ENCODE results near the gene LYVE1. TPM values are rescaled to one million over a fixed set of nuclear protein-coding genes. Genes with fewer than 3 reads are reported as not detected.

Gene LYVE1
- total and polyA plus RNA-seq, 2 donors from 2014 or later: 10.0 to 101 TPM

GRCh38 chr11:10606536-10607208 is 38.2 kb upstream of the LYVE1 start:
- Histone ChIP-seq H3K27me3 (ENCODE audit: control insufficient read depth, insufficient read depth, low read length) (no peaks in the 10 kb centered on the region), H3K9me3 (ENCODE audit: control insufficient read depth in 2 of 3, insufficient read depth in 1 of 3, low read length in 3 of 3) (no peaks in the 10 kb centered on the region), H3K9ac (ENCODE audit: low read length in 3 of 3) (no peak overlapping the region), H3K4me1 (ENCODE audit: control insufficient read depth in 2 of 3, insufficient read depth in 2 of 3, low read depth in 1 of 3, low read length in 3 of 3) (peaks cover 0 to 10% (median 2%) of the 10 kb centered on the region in 3 donors), H3K27ac (ENCODE audit: low read depth in 2 of 2, low read length in 2 of 2) (peak overlapping the region; percentile 9 to 56), H3K4me3 (ENCODE audit: low read length in 3 of 3) (no peak overlapping the region), H3K36me3 (ENCODE audit: control insufficient read depth in 2 of 3, insufficient read depth in 3 of 3, low read length in 3 of 3) (no peaks in the 10 kb centered on the region)
- TF ChIP-seq, protein P1, sequence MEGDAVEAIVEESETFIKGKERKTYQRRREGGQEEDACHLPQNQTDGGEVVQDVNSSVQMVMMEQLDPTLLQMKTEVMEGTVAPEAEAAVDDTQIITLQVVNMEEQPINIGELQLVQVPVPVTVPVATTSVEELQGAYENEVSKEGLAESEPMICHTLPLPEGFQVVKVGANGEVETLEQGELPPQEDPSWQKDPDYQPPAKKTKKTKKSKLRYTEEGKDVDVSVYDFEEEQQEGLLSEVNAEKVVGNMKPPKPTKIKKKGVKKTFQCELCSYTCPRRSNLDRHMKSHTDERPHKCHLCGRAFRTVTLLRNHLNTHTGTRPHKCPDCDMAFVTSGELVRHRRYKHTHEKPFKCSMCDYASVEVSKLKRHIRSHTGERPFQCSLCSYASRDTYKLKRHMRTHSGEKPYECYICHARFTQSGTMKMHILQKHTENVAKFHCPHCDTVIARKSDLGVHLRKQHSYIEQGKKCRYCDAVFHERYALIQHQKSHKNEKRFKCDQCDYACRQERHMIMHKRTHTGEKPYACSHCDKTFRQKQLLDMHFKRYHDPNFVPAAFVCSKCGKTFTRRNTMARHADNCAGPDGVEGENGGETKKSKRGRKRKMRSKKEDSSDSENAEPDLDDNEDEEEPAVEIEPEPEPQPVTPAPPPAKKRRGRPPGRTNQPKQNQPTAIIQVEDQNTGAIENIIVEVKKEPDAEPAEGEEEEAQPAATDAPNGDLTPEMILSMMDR (IDR thresholded peaks at IDR 0.05; ENCODE audit: borderline replicate concordance, extremely low read depth, insufficient read depth): no peak
- no peak for DNase-seq
- FAIRE-seq: no peak
- intact Hi-C loops (cut with DNase I): no loop called here

DNA sequence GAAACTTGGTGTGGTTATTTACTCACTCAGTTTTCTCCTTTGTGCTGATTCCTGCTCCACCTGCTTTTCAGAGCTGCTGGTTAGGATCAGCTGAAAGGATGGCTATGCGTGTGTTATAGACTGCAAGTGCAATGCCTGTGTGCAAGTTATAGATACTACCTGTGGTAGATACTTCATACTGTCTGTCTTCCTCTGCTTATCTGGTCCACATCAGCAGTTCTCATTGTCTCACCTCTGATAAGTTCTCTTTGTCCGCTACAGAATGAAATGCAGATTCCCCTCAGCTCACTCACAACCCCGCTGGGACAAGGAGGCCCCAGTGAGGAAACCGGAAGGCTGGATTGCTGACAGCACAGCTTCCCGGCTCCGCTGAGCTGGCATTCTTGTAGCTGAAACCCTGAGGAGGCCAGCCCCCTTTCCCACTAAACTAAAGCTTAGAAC is 37.5 kb upstream of the LYVE1 start:
- Histone ChIP-seq H3K27ac (ENCODE audit: low read depth in 2 of 2, low read length in 2 of 2) (peak overlapping the region in 1 of 2 donors; percentile 56), H3K9ac (ENCODE audit: low read length in 3 of 3) (no peak overlapping the region), H3K27me3 (ENCODE audit: control insufficient read depth, insufficient read depth, low read length) (no peaks in the 10 kb centered on the region), H3K9me3 (ENCODE audit: control insufficient read depth in 2 of 3, insufficient read depth in 1 of 3, low read length in 3 of 3) (no peaks in the 10 kb centered on the region), H3K4me1 (ENCODE audit: control insufficient read depth in 2 of 3, insufficient read depth in 2 of 3, low read depth in 1 of 3, low read length in 3 of 3) (peaks cover 0 to 13% (median 2%) of the 10 kb centered on the region in 3 donors), H3K4me3 (ENCODE audit: low read length in 3 of 3) (no peak overlapping the region), H3K36me3 (ENCODE audit: control insufficient read depth in 2 of 3, insufficient read depth in 3 of 3, low read length in 3 of 3) (no peaks in the 10 kb centered on the region)
- intact Hi-C loops (cut with DNase I): no loop called here
- FAIRE-seq (no peak), DNase-seq (peak in 3 of 5 donors; percentile 41 to 78 (median 56))
- TF ChIP-seq, protein P1 (IDR thresholded peaks at IDR 0.05; ENCODE audit: borderline replicate concordance, extremely low read depth, insufficient read depth): no peak

DNA sequence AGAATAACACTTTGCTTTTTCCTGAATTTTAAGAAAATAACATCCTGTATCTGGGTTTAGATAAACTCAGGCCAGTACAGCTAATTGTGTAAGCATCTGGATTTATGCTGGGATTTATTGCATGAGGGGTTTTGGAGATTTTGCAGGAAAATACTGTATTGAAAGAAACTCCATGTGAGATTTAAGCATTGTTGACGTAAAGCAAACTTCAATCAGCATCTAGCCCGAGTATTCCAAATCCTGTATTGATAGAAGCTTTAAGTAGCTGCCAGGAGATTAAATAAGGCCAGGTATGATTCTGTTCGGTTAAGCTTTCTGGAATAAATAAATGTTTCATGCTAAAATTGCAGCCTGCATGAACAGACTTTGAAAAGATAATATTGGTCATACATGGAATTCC is 36.3 kb upstream of the LYVE1 start:
- Histone ChIP-seq H3K9me3 (ENCODE audit: control insufficient read depth in 2 of 3, insufficient read depth in 1 of 3, low read length in 3 of 3) (no peaks in the 10 kb centered on the region), H3K27ac (ENCODE audit: low read depth in 2 of 2, low read length in 2 of 2) (peak overlapping the region in 1 of 2 donors; percentile 36), H3K36me3 (ENCODE audit: control insufficient read depth in 2 of 3, insufficient read depth in 3 of 3, low read length in 3 of 3) (no peaks in the 10 kb centered on the region), H3K4me3 (ENCODE audit: low read length in 3 of 3) (no peak overlapping the region), H3K4me1 (ENCODE audit: control insufficient read depth in 2 of 3, insufficient read depth in 2 of 3, low read depth in 1 of 3, low read length in 3 of 3) (peaks cover 0 to 18% (median 2%) of the 10 kb centered on the region in 3 donors), H3K9ac (ENCODE audit: low read length in 3 of 3) (no peak overlapping the region), H3K27me3 (ENCODE audit: control insufficient read depth, insufficient read depth, low read length) (no peaks in the 10 kb centered on the region)
- intact Hi-C loops (cut with DNase I): no loop called here
- TF ChIP-seq, protein P1 (IDR thresholded peaks at IDR 0.05; ENCODE audit: borderline replicate concordance, extremely low read depth, insufficient read depth): no peak
- FAIRE-seq (no peak), DNase-seq (no peak)
